ENCODE data around the gene P2RY12.

P2RY12 gene

DNA sequence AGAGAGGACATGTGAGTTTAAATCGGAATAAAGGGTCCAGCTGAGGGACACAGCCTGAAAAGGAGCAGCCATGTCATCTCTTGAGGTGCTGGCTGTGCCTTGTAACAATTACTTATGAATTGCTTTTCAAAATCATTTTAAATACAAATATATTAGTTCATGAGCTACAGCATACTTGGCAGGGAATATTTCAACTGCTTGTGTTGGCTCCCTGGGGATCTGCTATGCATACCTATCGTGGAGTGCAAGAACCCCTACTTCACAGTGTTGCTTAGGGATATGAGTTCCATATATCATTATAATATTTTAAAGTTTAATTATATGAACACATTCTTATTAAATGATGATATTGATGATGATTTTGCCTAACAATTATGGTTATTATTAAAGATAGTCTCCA, 87.1 kb downstream of the P2RY12 start:
- in situ Hi-C loops (cut with MboI; ENCODE audit: low sequenced_read_pairs, unreplicated experiment), result no loop called here
- no peak for DNase-seq (ENCODE audit: low spot score)
- TF ChIP-seq, protein P1, sequence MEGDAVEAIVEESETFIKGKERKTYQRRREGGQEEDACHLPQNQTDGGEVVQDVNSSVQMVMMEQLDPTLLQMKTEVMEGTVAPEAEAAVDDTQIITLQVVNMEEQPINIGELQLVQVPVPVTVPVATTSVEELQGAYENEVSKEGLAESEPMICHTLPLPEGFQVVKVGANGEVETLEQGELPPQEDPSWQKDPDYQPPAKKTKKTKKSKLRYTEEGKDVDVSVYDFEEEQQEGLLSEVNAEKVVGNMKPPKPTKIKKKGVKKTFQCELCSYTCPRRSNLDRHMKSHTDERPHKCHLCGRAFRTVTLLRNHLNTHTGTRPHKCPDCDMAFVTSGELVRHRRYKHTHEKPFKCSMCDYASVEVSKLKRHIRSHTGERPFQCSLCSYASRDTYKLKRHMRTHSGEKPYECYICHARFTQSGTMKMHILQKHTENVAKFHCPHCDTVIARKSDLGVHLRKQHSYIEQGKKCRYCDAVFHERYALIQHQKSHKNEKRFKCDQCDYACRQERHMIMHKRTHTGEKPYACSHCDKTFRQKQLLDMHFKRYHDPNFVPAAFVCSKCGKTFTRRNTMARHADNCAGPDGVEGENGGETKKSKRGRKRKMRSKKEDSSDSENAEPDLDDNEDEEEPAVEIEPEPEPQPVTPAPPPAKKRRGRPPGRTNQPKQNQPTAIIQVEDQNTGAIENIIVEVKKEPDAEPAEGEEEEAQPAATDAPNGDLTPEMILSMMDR (IDR thresholded peaks at IDR 0.05; ENCODE audit: borderline replicate concordance, control extremely low read depth, extremely low read depth, insufficient read depth, missing control alignments), result no peak

DNA sequence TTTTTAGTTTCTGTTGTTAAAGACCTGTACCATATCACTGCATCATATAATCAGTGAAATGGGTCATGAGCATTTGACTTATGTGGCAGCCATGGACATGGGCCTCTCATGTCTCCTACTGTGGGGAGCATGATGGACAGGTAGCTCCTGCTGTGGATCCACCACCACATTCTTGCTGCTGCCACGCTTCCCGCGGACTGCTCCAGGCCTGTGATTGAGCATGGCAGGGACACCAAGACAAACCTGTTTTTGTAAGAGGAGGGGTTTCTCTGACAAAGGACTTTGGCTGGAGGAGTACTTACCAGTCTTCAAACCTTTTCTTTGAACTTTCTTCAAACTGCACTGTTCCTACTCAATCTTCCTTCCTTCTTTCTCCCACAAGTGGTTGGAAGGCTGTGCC, 88.3 kb downstream of the P2RY12 start:
- in situ Hi-C loops (cut with MboI; ENCODE audit: low sequenced_read_pairs, unreplicated experiment), result no loop called here
- DNase-seq (ENCODE audit: low spot score), result no peak
- TF ChIP-seq, protein P1 (IDR thresholded peaks at IDR 0.05; ENCODE audit: borderline replicate concordance, control extremely low read depth, extremely low read depth, insufficient read depth, missing control alignments), result no peak

DNA sequence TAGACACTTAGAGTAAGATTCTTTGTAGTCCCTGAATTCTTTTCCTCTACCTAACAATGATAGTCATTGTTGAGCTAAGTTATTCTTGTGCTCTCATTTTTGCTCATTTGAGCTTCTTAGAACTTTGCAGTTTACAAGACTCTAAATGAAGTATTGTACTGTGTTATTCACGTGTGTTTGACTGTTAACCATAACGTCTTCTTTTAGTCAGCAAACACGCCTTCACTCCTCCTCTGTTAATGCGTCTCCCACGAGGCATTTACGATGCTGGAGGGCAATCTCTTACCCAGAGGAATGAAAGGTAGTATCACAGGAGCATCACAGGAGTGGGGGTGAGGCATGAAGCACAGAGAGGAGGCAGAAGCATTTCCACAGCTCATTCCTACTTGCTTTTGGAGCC, 91.4 kb downstream of the P2RY12 start:
- in situ Hi-C loops (cut with MboI; ENCODE audit: low sequenced_read_pairs, unreplicated experiment), result no loop called here
- TF ChIP-seq, protein P1 (IDR thresholded peaks at IDR 0.05; ENCODE audit: borderline replicate concordance, control extremely low read depth, extremely low read depth, insufficient read depth, missing control alignments), result no peak
- no peak for DNase-seq (ENCODE audit: low spot score)

DNA sequence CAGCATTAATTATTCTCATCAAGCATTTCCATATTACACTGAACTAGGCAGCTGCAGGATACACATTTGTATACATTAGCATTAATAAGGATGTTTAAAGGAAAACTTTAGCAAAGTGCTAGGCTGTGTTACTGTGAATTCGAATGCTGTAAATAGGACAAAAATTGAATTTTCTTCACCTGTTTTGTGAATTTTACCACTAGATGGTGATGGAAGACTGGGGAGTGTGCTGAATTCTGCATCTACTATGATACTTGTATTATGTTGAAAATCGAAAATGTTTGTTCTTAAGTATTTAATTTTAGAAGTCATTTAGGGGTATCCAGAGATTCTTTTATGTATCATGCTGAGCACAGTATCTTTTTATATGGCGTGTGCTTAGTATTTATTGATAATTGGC, 93.9 kb downstream of the P2RY12 start:
- TF ChIP-seq, protein P1 (IDR thresholded peaks at IDR 0.05; ENCODE audit: borderline replicate concordance, control extremely low read depth, extremely low read depth, insufficient read depth, missing control alignments), result no peak
- in situ Hi-C loops (cut with MboI; ENCODE audit: low sequenced_read_pairs, unreplicated experiment), result no loop called here

DNA sequence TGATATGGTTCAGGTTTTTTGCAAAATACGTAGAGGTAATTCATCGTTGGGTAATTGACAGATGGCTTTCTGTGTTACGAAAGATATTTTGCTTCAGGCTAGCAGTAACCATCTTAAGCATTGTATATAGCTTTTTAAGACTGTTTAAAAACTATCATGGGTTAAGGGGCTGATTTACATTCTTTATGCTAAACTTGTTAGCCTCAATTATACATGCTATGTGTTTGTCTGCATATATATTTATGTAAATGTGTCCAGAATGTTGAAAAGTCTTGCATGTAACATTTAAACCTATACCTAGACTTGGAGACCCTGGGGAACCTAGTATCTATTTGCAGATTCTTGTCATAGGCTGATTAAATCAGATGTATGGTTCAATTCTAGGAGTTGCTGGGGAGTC, 95.1 kb downstream of the P2RY12 start:
- DNase-seq (ENCODE audit: low spot score), result no peak
- TF ChIP-seq, protein P1 (IDR thresholded peaks at IDR 0.05; ENCODE audit: borderline replicate concordance, control extremely low read depth, extremely low read depth, insufficient read depth, missing control alignments), result no peak
- in situ Hi-C loops (cut with MboI; ENCODE audit: low sequenced_read_pairs, unreplicated experiment), result no loop called here

More for the DNA sequence above, 93.9 kb downstream of the P2RY12 start:
- no peak for DNase-seq (ENCODE audit: low spot score)
